HG03432 (cell line): Measurements from ENCODE around the gene THSD7A.

ENCODE experiments used
- ATAC-seq: cut with Tn5 transposase; IDR thresholded peaks from one replicate; pipeline ENCODE4 v1.9.1; 2021; ENCODE audit warnings: mild to moderate bottlenecking, moderate library complexity; ENCODE audit not compliant: unreplicated experiment

The THSD7A gene

DNA sequence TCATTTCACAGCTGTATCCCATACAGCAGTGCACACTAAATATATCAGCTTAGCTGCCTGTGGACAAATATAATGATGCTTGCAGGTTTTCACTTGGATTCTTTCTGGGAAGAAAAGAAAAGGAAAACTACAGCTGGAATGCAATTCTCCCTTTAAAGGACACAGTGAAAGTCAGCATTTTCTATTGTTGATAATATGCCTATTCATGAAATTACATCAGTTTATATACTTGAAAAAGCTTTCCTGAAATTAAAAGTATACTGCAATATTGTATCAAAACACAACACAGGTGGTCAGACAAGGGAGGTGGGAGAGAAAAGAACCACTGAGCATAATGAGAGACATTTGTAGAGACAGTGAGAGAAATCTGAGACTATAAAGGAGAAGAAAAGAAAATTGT lies 20.3 kb downstream of the THSD7A start:
- ATAC-seq: no peak

DNA sequence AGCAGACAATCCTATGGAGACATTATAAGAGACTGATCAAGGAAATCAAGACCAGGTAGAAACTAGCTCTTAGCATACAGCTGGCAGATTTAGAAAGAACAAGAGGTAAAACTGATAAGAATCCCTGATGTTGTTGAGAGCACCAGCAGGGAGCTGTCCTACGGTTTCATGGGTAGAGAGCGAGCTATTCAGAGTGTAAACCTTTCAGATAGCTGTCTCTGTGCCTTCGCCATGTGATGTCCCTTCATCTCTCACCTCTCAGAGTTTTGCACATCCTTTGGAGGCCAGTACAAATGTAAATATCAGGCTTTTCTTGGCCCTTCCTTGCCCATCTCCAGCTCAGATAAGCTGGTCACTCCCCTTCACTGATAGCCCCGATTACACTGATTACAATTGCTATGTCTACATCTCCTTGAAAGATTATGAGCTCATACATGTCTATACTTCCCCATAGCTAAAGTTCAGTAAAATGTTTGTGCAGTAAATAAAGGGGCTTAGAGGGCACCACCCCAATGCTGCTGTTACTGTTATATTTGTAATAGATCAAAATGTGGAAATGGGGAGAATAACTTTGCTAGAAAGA lies 21.9 kb downstream of the THSD7A start:
- ATAC-seq: no peak

DNA sequence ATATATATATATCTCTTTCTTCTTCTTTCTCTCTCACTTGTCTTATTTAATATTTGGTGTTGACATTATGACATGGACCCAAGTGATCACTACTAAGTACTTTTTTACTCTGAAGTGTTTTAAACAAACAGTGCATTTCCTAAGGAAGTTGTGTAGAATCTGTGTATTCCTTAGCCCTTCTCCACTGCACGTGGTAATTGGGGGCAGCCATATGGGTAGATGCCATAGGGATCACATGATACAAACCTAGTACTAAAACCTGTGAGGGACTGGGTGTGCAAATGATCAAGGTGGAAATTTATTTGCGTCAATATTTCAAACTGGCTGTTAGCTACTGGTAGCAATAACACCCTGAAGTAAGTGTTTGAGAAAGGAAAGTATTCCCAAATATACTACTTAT lies 25.0 kb downstream of the THSD7A start:
- no peak for ATAC-seq

DNA sequence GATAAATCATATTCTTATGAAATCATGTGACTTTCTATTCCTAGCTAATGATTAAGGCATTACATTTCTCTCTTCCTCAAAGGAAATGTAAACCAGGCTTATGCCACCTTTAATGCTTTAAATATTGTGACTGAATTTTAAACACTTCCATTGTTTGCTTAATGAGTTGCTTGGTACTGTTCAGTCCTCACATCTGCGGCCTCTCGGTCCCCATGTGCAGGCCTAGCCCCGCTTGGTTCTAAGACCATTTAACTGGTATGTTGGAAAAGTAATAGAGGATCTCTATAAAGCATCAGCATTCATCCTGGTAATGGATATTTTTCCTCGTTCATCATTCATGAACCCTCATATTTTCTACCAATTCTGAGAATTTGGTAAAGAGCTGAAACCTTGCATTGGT lies 27.4 kb downstream of the THSD7A start:
- no peak for ATAC-seq

DNA sequence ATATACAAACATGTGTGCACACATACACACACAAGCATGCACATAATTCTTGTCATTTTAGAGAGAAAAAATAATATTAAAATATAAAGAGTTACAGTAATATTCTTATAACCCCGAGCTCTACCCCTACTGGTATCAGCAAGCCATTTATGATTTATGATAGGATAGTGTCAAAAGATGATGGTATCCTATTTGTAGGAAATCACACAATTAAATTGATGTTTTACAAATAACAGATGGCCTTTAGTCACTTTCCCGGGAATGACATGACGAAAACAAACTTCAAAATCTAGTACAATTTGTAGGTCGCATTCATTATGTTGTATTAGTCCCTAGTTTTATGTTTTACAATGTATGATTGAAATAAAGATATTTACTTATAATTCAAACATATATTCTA lies 36.8 kb downstream of the THSD7A start:
- no peak for ATAC-seq

DNA sequence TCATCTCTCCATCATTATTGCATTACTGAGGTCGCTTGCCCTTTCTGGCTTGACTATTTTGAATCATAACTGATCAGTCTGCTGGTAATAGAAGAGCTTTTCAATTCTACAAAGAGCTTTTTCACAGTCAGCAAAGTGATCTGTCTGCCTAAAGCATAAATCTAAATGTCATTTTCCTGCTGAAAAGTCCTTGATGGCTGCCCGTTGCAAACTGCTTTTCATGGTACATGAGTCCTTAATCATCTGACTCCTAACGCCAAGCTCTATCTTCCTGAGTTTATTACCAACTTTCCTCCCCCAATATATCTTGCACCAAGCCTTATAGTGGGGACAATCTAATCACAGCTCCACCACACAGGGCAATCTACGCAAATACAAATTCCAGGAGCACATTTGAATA lies 39.8 kb downstream of the THSD7A start:
- no peak for ATAC-seq

DNA sequence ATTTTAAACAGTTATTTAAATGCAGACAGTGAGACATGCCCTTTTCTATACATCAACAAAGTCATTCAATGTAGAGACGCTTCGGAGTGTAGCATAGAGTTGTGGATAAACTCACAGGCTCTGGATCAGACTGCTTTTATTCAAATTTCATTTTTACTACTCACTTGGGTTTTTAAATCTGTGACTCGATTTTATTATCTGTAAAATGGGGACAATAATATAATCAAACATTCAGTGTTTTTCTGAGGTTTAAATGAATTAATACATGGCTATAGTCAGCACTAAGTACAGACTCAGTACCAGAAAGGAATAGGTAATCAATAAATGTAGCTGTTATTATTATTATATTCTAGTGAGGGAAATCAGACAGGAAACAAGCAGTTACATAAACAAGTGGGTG lies 43.4 kb downstream of the THSD7A start:
- ATAC-seq: no peak

DNA sequence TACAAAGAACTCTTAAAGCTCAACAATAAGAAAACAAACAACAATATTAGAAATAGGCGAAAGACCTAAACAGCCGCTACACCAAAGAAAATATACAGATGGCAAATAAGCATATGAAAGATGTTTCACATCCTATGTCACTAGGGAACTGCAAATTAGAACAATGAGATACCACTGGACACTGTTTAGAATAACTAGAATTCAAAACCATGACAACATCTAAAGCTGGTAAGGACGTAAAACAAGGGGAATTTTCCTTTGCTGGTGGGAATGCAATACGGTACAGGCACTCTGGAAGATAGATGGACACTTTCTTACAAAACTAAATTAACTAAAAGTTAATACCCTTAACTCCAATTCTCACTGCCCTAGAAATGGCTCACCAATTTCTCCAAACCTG lies 44.5 kb downstream of the THSD7A start:
- no peak for ATAC-seq

DNA sequence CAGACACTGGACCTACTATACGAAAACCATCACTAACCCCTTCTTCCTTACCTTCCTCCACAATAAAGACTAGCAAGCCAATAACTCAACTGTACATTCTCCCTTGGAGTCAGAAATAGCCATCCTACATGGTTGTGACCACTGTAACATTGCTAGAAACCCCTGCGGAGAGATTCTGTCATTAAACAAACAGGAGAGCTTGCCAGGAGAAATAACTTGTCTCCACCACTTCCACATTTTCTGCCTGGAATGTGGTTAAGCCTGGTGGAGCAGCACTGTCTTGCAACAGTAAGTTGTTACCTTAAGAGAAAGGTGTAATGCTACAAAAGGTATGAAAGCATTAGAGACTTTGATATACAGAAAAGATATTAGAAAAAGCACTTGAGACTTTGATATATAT lies 45.8 kb downstream of the THSD7A start:
- ATAC-seq: no peak

DNA sequence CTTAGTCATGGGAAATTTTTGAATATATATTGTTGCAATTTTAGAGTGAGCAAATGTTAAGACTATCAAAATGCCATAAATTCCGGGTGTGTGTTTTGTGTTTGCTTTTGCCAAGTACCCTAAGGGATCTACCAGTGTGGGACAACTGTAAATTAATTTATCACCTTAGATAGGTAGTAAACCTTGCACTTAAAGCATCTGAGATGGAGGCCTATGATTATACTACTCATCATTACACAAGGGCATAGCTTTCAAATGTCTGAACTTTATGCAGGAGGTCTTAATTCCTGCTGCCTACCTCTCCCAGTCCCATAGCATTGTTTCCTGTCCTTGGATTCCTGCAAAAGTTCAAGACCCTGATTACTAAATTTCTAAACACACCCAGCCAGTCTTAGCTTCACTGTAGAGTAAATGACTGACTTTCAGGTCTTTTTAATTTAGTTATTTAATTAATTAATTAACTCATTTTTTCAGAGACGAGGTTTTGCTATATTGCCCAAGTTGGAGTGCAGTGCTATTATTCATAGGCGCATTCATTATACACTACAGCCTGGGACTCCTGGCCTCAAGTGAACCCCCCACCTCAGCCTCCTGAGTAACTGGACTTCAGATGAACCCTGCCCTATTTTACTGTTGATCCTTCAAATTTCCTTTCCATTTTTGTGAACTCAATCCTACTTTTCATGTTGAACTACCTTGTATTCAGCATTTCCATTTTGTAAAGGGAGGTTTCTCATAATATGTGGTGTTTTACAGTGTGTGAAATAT lies 47.0 kb downstream of the THSD7A start:
- ATAC-seq: no peak

DNA sequence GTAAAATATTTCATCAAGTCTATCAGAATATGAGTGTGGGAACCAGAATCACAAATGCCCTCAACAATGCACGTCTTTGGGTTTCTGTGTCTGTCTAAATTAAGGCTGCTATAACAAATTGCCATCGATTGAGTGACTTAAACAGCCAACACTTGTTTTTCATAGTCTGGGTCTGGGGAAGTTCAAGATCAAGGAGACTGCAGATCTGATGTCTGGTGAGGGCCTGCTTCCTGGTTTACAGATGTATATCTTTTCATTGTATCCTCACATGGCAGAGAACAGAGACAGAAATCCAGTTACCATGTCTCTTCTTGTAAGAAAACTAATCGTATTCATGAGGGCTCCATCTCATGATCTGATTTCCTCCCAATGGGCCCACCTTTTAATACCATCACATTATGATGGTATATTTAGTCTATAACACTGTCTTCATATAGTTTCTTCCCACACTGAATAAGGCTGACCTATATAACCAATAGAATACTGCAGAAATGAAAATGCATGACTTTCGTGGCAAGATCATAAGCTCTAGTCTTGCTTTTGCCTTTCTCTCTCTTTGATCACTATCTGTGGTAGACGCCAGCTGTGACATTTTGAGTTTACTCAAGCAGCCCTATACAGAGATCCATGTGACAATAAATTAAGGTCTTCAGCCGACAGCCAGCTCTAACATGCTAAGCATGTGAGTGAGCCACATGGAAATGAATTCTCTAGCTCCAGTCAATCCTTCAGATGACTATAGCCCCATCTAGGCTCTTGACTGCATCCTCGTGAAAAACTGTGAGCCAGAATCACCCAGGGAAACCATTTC lies 51.9 kb downstream of the THSD7A start:
- no peak for ATAC-seq

DNA sequence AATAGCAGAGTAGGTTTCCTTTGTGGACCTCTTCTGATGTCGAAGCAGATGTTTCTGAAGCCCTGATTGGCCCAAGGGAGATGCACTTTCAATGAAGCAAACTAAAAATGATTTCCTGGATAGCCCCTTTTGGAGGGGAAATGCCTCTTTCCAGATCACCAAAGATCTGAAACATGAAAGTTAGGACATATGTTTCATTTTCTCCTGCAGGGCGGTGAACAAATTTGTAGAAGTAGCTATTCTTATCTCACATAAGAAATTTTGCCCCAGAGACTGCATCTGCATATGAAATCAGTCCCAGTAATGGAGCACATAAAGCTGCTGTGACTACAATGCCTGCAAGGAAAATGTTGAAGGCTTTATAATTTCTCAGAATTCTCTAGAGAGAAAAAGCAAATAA lies 56.0 kb downstream of the THSD7A start:
- ATAC-seq: no peak

DNA sequence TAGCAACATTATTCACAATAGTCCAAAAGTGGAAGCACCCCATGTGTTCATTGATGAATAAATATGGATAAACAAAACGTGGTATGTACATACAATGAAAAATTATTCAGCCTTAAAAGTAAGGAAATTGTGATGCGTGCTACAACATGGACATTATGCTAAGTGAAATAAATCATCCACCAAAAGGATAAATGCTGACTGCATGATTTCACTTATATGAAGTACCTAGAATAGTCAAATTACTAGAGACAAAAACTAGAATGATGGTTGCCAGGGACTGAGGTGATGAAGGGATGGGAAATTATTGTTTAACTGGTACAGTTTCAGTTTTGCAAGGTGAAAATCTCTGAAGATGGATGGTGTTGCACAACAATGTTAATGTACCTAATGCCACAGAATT lies 56.6 kb downstream of the THSD7A start:
- no peak for ATAC-seq

DNA sequence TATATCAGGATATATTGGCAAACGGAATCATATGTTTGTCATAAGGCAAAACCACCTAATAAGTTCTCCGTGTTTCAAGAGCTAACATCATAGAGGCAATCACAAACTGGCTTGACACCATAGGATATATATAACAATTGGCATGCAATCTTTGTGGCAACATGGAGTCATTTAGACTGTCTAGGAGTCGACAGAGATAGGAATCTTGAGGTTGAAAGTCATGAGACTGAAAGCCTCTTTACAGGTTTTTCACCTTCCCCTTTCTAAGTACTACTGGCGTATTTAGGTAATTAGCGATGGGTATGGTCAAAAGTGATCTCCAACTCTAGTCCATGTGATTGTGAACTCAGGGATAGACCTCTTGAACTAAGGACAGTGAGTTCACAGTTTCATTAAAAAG lies 63.7 kb downstream of the THSD7A start:
- ATAC-seq: no peak

DNA sequence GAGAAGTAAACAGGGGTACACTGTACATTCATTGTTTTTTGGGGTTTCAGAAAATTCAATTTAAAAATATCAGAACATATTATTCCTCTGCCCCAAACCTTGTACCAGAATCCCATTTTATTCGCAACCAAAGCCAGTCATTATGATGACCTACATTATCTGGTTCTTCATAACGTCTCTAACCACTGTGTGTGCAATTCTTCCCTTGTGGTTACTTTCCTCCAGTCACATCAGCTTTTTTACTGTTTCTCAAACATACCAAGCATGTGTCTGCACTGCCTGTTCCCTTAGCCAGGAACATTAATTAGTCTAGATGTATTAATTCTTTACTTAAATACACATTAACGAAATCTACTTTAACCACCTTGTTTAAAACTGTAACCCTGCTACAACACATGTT lies 64.8 kb downstream of the THSD7A start:
- ATAC-seq: no peak

DNA sequence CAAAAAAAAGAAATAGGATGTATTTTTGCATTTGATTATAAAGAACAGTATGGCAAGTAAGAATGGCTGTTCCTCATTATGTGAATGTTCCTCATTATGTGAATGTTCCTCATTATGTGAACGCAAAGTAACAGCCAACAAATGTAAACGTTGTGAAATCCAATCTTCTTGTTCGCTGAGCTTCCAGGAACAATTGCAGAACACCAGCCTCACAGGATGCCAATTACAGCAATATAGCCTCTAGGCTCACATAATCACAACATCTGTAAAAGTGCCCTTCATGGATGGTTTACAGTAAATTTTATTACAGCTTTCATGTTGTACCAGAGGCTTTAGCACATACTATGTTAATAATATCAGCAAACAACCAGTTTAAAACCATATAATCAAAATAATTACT lies 71.6 kb downstream of the THSD7A start:
- no peak for ATAC-seq

DNA sequence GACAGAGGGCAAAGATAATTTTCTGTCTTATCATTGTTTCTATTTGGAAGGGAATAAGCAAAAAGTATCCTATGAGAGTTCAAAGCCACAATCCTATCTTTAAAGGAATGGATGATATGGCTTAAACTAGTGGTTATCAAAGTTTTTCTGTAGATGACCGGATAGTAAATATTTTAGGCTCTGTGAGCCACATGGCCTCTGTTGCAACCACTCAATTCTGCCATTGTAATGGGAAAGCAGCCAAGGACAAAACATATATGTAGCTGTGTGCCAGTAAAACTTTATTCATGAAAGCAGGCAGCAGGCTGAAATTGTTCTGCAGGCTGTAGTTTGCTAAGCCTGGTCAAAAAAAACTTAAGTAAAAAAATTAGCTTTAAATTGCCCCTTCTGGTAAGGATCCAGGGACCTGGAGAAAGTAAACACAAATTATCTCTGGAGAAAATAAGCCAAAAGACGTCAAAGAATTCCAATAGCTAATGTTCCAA lies 73.3 kb downstream of the THSD7A start:
- no peak for ATAC-seq

DNA sequence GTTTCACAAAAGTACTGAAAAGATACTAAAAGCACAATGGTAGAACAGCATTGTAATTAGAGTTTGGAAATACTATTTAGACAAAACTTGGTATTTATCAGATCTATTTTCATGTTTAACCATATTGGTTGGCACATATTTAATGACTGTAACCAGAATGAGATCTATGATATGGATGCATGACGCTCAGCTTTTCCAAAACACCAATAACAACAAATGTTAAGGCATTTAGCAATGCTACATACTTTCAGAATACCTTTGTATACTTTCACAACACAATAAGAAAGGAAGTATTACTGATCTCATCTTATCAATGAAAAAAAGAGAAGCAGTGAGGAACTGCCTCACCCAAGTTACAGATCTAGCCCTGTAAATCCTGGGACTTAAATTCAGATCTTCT lies 74.8 kb downstream of the THSD7A start:
- no peak for ATAC-seq

DNA sequence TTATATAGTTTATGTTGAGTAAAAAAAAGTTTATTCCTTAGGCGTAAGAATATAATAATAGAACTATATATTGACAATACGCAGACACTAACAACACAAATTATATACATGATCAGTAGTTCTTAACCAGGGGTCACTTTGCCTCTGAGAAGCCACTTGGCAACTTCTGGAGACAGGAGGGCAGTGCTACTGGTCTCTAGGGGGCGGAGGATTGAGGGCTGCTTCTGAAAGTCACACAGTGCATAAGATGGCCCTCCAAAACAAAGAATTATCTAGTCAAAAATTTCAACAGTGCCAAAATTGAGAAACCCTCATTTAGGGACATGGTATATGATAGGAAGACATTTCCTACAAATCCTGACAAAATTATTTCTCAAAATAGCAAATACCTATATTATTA lies 77.1 kb downstream of the THSD7A start:
- no peak for ATAC-seq

DNA sequence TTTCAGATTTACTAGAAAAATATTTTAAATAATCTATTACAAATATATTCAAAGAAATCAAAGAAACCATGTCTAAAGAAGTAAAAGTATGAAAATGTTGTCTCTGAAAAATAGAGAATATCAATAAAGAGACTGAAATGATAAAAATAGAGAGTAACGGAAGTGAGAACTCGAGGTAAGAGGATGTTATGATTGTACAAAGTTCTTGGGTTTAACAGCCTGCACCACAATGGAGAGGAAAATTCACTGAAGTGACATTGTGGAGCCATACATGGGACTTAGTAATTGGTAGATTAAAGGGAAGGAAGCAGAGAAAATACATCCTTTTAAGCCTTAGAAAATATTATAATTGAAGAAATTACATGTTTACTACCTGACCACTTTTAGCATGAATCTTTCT lies 77.9 kb downstream of the THSD7A start:
- no peak for ATAC-seq

DNA sequence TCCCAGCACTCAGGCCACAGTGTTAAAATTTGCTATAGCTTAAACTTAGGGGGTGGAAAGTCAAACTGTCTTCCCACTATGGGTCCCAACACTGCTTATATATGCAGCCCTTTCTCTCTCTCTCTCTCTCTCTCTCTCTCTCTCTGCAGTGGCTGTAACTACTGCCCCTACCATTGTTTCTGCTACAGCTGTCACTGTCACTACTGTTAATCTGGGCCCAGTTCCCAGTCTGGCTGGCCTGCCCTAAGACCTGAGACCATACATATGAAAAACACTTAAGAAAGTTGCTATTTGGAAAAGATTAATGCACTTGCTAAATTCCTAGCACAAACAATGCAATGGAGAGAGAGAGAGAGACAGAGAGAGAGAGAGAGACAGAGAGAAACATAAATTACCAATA lies 78.6 kb downstream of the THSD7A start:
- no peak for ATAC-seq

DNA sequence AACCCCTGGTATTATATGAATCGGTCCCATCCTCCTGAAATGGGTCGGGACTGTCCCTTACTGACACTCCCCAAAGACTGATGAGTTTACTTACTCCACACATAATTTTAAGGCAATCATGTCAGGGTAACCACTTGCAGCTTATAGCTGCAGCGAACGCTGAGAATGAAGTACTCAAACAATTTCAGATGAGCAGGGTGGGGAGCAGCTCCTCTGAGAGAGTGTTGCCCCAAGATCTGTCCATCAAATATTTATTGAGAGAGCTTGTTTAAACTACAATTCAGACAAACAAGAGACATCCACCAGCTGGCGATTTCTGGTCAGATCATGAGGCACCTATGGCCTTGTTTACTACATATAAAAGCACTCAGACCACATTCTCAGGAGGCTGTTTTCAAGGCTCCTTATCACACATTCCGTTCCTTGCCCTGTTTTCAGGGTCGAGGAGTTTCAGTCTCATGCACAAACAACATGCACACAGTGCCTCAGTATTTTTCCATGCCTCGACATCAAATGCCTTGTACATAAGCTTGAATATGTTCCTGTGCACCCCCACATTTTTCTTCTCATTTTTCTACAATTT lies 80.1 kb downstream of the THSD7A start:
- no peak for ATAC-seq
